Head of caudate nucleus (tissue), 42 donors: Measurements from ENCODE around the gene TMEM151B.

Experiments
- DNase-seq, 42 donors: peaks; one replicate each; pipeline versions ENCODE4 v3.0.0 to v3.0.0-alpha.2; 2020 to 2021; ENCODE audit warnings: mixed read lengths in 7 of 42
- intact Hi-C: fragments of 100-400 bp; cut with DNase I; formaldehyde crosslinking; loops from one replicate; pipeline ENCODE4 v1.15.0; 2022

The TMEM151B gene

DNA sequence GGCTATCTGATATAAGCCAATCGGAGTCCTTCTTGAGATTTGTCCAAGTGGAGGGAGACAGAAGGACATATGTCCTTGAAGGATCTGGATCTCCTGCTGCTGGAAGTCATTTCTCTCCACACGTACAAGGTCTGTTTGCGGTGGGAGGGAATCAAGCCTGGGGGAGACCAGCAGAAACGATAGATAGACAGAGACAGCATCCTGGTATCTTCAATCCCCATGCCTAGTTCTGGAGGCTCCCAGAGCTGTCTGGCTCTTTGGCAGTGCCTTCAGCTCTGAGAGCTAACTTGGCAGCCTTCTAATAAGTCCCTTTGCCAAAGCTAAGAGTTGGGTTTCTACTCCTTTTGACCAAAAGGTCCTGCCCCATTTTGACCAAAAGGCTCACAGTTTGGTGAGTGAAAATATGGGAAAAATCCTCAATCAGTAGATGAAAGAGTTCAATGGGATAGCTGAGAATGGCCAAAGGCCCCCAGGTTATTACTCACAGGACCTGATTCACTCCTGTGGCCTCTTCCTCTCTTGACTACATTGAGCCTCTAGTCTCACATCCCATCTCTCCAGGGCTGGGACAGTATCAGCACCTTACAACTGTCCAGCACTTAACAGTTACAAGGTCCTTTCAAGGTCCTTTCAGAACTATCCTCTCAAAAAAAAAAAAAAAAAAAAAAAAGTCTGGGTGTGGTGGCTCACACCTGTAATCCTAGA lies 22.6 kb downstream of the TMEM151B start:
- DNase-seq, result no peak
- intact Hi-C loops, result no loop called here

DNA sequence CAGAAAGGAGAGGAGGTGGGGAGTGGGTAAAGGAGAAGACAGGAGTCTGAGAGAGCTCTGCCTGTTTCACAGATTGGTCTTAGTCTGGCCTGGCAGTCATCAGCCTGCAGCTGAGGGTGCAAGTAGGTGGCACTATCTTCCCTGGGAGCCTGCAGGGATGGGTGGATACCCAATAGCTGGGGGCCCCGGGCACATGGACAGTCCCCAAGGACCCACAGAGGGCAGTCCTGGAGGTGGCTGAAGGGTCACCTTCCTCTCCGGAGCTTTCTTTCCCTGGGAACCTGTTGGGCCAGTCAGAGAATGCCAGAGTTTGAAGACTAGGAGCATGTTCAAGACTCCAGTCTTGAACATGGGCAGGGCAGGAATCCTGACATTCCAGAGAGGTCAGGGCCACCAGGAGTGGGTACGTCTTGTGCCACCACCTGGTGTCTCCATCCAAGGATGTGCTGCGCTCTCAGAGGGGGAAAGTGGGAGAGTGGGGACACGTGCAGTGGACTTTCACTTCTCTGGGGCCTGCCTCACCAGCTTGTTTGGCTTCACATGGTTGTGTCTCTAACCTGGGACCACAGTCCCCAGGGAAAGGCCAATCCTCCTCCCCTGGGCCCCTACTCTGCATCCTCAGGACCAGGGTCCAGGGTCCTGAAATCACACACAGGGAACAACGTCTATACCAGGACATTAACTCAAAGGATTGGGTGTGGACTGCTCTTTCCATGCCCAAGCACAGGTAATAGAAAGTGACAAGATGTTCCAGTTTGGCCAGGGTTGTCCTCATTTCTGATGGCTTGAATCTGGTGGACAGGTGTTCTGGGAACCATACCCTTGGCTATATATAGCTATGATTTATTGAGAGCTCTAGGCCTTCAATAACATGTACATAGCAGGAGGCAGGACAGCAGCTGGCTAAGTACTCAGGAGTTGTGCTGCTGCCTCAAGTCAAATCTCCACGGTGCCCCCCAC lies 24.9 kb downstream of the TMEM151B start:
- intact Hi-C loops, result no loop called here
- peak in 1 of 42 donors; percentile 1 for DNase-seq

DNA sequence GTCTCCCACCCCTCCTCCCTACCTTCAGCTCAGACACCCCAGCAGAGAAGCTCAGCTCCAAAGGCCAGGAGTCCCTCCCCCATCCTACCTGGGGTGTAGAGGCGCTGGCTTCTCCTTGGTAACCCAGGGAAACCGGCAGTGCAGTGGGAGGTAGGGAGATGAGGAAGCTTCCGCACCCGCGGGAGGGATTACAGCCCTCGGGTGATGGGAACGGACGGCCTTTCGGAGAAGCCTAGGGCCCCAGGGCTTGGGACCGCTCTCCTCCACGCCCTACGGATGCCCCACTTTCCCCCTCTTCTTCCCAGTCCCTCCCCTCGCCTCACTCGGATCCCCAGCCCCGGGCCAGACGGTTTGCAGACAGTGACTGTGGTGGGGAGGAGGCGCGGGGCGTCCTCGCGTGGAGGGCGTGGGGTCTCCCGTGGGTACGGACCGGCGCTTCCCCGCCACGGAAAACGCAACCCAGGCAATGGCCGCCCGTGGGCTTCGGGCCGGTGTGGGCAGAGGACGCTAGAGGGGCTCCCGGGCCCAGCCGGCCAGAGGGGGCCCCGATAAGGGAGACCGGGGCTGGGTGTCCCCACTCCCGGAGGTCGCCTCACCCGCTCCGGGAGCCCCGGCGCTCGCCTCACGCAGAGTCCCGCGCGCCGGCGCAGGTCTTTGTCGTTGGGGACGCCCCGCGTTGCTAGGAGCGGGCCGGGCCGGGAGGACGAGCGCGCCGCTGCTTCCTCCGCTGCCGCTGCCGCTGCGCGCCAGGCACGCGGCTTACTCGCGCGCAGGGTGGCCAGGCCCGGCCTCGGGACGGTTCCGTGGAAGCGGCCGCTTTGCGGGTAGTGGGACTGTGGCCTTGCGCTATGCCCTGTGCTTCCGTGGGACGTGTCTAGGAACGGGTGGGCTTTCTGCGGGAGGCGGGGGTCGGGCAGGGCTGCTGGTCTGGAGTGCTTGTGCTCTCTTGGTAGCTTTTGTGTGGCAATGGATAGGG lies 27.1 kb downstream of the TMEM151B start:
- DNase-seq, result peak; percentile 27 to 88 (median 68)
- intact Hi-C loops, result no loop called here

DNA sequence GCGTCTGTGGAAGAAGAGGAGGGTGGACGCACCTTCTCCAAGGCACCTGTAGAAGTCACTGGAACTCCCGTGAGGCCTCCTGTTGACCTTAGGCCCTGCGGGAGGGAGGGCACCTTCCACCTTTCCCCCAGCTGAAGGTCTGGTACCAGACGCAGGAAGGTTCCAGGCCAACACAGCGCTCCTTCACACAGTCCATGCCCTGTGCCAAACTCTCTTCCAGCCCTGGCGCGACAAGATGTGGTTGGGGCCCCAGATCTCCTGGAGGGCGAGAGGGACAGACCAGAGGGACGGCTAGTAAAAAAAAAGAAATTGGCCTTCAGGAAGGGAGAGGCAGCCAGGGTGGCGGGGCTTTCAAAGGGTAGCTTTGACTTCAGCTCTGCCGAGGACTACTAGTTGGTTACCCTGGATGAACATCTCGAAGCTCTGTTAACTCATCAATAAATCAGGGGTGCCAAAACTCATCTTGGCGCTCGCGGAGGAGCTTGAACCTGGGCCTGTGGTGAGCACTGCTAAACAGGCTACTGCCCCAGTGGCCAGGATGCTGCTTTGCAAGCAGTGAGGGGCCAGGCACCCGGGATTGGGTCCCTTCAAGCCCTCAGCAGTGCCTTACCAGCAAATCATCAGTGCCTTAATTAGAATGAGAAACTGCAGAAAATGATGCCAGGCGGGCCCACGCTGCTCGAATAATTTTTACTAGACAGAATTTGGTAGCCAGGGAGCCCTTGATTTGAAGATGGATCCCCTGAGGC lies 28.0 kb downstream of the TMEM151B start:
- intact Hi-C loops, result no loop called here
- DNase-seq, result no peak

DNA sequence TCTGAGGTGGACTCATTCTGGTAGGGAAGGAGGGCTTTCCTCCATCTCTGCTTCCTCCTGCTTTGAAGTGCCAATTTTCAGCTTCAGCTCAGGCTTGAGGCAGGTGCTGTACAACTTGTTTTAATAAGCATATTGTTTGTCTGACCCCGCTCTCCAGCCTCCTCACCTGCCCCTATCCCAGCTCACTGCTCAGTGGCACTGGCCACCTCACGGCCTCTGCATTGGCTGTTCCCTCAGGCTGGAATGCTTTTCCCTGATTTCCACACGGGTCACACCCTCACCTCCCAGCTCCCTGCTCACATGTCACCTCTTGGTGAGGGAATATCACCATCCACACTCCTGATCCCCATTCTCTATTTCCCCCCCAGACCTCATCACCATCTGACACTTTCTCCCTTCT lies 28.6 kb downstream of the TMEM151B start:
- intact Hi-C loops, result no loop called here
- DNase-seq, result no peak

DNA sequence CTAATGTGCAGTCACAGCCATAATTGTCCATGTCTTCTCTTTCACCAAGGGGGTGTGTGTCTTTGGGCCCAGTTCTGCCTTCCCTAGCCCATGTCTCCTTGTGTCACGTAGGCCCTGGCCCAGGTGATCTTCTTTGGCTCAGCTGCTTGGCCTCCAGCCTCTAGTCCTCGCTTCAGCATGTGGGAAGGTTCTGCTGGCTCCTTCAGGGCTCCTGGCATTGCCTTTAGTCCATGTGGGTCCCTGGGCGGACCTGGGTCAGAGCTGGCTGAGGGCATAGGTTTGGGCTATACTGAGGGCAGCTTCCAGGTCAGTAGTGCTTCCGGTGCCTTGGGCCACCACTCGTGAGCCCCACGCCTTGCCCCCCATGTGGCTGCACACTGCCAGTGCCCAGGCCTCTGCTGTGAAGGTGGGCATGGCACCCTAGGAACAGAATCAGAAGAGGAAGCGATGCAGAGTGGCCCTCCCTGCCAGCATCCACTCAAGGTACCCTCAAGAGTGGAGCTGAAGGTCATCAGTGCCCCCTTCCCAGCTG lies 30.1 kb downstream of the TMEM151B start:
- intact Hi-C loops, result no loop called here
- no peak for DNase-seq

DNA sequence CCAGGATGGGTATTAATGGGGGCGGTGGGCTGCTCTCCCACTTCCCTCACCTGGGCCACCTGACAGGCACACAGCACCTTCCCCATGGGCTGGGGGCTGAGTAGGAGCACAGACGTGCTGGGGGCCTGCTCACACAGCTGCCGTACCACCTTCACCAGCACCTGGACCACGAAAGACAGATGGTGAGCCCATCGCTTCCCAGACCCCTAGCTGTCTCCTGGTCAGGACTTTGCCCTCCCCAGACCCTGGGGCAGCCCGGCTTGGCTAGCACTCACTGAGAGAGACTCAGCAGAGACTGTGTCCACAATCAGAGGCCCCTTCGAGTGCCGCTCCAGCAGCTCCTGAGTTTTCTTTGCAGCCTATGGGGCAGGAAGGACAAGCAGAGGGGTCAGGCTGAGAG lies 30.9 kb downstream of the TMEM151B start:
- DNase-seq, result no peak
- intact Hi-C loops, result no loop called here

DNA sequence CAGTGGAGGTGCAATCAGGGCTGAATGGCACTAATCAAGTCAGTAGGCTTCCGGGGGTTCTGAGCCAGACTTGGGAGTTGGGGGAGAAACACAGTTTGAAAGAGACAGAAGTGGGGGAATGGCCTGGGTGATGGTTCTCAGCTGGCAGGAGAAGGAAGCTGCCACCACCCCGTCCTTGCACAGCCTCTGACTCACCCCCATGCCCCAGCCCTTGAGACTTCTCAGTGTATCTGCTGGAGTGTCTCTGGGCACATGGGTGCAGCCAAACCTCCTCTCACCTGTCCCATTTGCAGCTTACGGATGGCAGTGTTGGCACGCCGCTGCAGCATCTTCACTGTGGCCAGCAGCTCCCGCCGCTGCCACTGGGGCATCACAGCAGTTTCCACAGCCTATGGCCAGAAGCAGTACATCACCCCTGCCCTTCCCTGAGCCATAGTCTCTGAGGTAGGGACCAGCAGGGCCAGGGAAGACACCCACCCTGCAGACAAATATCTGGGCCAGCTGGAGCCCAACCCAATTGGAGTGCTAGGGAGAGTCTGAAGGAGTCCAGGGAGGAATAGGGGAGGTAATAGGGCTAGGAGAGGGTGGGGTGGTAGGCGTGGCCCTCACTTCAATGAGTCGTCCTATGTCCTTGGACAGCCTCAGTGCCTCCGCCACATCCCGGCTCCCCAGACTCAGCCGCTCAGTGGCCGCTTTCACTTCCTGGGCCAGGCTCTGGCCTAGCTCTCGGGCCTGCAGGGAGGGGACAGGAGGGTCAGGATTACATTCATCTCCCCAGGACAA lies 31.7 kb downstream of the TMEM151B start:
- intact Hi-C loops, result no loop called here
- no peak for DNase-seq

DNA sequence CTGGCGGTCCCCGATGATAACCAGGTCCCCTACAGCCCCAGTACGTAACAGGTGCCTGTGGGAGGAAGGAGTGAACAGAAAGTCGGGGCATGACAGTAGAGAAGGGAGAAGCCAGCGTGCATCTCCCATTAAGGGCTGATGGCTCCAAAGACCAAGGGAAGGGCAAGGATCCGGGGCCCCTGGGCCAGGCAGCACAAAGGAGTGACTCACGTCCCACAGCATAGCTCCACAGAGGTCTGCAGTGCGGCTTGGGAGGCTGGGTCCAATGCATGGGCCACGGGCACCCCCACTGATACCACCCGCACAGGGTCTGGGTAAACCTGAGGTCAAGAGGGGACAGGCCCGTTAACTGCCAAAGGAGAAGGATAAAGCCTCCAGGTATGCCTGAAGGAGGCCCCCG lies 32.6 kb downstream of the TMEM151B start:
- intact Hi-C loops, result no loop called here
- DNase-seq, result no peak

DNA sequence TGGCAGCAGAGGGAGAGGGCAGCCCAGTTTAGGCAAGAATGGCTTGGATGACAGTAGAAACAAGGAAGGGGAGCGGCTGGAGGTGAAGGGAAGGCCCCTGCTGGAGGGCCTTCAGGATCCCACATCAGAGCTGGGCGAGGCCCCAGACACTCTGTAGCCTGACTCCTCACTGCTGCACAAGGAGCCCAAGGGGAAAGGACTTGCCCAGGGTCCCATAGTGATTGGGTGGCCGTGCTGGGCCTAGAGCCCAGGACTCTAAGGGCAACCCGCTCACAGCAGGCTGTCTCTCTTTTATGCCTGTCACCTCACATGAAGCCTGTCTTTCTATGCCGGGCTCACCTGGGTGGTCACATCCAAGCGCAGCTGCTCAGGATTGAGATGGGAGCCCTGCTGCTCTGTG lies 33.6 kb downstream of the TMEM151B start:
- no peak for DNase-seq
- intact Hi-C loops, result no loop called here

DNA sequence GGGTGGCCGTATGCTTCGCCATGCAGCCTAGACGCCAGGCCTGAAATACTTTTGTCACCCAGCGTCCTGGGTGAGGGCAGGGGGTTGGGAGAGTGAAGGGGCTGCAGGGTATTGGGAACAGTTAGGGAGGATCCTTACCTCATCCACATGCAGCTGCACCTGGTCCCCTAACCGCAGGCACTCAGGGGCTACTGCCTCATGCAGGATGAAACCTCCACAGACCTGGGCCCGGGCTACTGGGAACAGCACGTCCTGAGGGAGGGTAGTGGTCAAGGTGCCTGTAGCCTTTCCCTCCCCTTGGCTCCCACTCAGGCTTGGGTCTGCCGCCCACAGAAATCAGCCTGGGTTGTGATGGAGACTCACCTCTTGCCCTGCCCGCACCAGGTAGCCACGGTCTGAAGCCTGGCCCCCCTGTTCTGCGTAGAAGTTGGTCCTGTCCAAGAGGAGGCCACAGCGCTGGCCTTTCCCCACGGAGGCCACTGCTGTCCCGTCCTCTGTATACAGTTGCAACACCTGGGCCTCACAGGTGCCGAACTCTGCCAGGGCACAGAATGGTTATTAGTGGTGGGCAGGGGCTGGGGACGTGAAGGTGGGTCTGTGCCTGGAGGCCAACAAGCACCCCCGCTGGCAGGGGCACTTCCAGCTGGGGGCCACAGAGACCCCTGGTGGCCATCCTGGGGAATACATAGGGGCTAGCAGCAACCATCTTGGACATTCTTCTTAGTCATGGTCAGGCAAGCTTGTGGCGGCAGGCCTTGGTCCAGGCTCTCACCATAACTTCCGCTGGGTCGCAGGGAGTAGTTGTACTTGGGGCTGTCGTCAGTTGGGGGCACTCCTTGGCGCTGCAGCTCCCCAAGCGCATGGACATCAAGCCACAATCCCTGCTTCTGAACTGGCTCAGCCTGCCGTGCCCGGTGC lies 34.3 kb downstream of the TMEM151B start:
- peak in 37 of 42 donors; percentile 20 to 70 (median 41) for DNase-seq
- intact Hi-C loops, result no loop called here

DNA sequence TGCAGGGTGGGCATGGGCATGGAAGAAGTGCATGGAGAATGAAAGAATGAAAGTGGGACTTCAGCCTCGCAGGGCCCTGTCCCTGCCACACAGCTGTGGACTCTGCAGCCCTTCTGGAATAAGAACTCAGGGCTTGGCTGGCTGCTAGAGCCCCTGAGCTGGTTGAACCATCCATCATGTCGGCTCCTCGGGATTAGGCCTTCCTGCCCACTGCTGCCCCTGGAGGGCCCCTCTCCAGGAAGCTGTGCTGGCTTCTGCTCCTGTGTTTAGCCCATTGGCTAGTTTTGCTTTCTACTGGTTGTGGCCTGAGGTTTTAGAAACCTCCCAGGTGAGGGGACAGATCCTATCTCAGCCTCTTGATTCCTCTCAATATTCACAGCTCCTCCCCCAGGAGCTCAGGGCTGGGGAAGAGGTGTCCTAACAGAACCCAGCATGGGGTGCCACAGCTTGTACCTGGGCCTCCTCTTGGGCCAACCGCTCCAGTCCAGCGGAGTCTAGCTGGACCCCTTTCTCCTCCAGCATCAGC lies 35.0 kb downstream of the TMEM151B start:
- intact Hi-C loops, result no loop called here

DNA sequence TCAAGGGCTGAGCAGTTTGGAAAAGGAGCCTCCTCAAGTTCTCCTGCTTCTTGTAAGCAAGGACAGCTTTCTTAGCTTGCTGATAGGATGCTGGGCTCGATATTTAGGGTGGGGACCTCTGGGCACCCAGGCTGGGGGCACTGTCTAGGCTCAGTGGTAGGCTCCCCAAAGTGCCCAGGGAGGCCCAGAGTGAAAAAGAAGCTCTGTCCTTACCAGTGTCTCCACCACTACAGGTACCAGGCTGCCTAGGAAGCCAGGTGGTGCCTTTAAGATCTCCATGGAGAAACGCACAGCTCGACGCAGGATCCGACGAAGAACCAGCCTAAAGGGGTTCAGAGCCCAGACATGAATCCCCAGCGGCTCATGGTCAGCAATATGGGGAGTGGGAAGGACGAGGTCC lies 36.5 kb downstream of the TMEM151B start:
- intact Hi-C loops, result no loop called here
- no peak for DNase-seq

More for the DNA sequence above, 35.0 kb downstream of the TMEM151B start:
- DNase-seq, result no peak

DNA sequence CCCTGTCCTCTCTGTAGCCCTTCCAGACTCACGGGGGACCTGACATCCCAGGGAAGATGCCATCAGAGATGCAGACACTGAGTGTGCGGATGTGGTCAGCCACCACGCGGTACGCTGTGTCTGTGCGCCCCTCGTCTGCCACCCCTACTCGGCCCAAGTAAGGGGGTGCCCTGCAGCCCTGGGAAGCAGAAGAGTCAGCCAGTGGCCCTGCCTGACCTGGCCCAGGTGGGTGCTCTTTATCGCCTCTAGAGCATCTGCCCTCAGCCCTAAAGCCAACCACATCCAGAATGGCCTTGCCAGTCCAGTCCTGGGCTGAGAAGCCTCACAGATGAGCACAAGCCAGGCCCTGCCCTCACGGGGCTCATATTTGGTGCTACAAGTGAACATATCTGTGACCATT lies 37.0 kb downstream of the TMEM151B start:
- DNase-seq, result no peak
- intact Hi-C loops, result no loop called here

DNA sequence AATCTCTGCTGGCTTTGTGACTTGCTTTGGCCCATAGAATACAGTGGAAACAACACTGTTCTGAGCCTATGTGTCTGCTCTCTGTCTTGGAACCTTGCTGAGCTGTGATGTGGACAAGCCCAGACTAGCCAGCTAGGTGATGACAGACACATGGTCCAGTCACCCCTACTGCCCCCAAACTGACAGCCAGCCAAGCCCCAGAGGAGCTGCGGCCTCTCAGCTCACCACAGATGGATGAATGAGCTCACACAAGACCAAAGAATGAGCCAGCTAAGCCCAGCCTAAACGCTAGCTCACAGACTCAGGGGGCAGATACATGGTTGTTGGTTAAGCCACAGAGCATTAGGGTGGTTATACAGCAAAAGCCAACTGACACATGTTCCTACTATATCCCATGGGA lies 38.8 kb downstream of the TMEM151B start:
- DNase-seq, result no peak
- intact Hi-C loops, result no loop called here

DNA sequence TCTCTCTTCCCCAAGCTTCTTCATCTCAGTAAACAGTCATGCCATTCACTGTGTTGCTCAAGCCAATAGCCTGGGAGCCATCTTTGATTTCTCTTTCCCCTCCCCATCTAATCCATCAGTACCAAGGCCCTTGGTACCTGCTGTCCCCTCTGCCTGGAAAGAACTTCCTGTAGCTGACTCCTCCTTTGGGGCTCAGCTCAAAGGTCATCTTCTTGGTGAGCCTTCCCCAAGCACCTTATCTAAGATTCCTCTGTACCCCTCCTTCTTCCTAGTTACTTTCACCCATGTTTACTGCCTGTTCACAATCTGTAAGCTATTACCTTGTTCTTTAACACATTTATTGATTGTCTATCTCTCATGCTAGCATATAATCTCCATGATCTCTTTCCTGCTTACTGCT lies 39.4 kb downstream of the TMEM151B start:
- no peak for DNase-seq
- intact Hi-C loops, result loop anchor here (5.0 kb wide), 1 partner anchor 42 kb away; the partner anchor contains the start of gene NFKBIE
